GM18909 (cell line): ENCODE data around the gene RASD2.

ENCODE experiments used
- ATAC-seq: cut with Tn5 transposase; IDR thresholded peaks from one replicate; pipeline ENCODE4 v1.9.1; 2021; ENCODE audit warnings: mild to moderate bottlenecking; ENCODE audit not compliant: unreplicated experiment, poor library complexity

The RASD2 gene

GRCh38 chr22:35578836-35579575 is 38.4 kb downstream of the RASD2 start:
- no peak for ATAC-seq

- no peak for ATAC-seq
Measured at GRCh38 chr22:35580351-35581022, 39.9 kb downstream of the RASD2 start.

GRCh38 chr22:35581023-35581413 is 40.4 kb downstream of the RASD2 start:
- ATAC-seq: no peak

- no peak for ATAC-seq
Measured at GRCh38 chr22:35582218-35582860, 41.7 kb downstream of the RASD2 start.

- ATAC-seq: no peak
Measured at GRCh38 chr22:35582861-35583670, 42.4 kb downstream of the RASD2 start.

- ATAC-seq: no peak
Measured at GRCh38 chr22:35586771-35587170, 46.1 kb downstream of the RASD2 start.

GRCh38 chr22:35587447-35587870 is 46.8 kb downstream of the RASD2 start:
- no peak for ATAC-seq

GRCh38 chr22:35587896-35588295 is 47.3 kb downstream of the RASD2 start:
- no peak for ATAC-seq

- no peak for ATAC-seq
Measured at GRCh38 chr22:35589071-35589755, 48.6 kb downstream of the RASD2 start.

GRCh38 chr22:35589756-35590093 is 49.1 kb downstream of the RASD2 start:
- ATAC-seq: no peak

GRCh38 chr22:35590634-35591295 is 50.1 kb downstream of the RASD2 start:
- no peak for ATAC-seq

- ATAC-seq: no peak
Measured at GRCh38 chr22:35591714-35592417, 51.2 kb downstream of the RASD2 start.

- no peak for ATAC-seq
Measured at GRCh38 chr22:35592418-35592967, 51.9 kb downstream of the RASD2 start.

GRCh38 chr22:35593071-35593890 is 52.6 kb downstream of the RASD2 start:
- ATAC-seq: no peak

GRCh38 chr22:35593891-35594470 is 53.4 kb downstream of the RASD2 start:
- ATAC-seq: no peak

- ATAC-seq: no peak
Measured at GRCh38 chr22:35594686-35595085, 54.1 kb downstream of the RASD2 start.

- no peak for ATAC-seq
Measured at GRCh38 chr22:35596821-35597220, 56.2 kb downstream of the RASD2 start.
